Fibroblast of lung (primary cell): ENCODE measurements around the gene TUBB3. TPM values are rescaled to one million over a fixed set of nuclear protein-coding genes. Genes with fewer than 3 reads are reported as not detected.

Experiments
- DNase-seq, 2 donors: peaks; one replicate each; pipeline versions ENCODE4 v3.0.0 to v3.0.0-alpha.2; 2010; ENCODE audit warnings: low read depth in 2 of 2
- H2AFZ ChIP-seq: 2 replicates; pipeline ENCODE4 v1.5.1; 2012; ENCODE audit warnings: low read length, control low read depth, inconsistent platforms
- H3K27ac ChIP-seq: 2 replicates; pipeline ENCODE4 v1.5.1; 2011; ENCODE audit warnings: low read length, control low read depth; ENCODE audit not compliant: insufficient read depth
- H3K27me3 ChIP-seq: 2 replicates; pipeline ENCODE4 v1.5.1; 2011; ENCODE audit warnings: mild to moderate bottlenecking, low read length; ENCODE audit not compliant: control insufficient read depth, insufficient read depth
- H3K36me3 ChIP-seq: 2 replicates; pipeline ENCODE4 v1.5.1; 2011; ENCODE audit warnings: low read length; ENCODE audit not compliant: control insufficient read depth, insufficient read depth
- H3K4me1 ChIP-seq: 2 replicates; pipeline ENCODE4 v1.5.1; 2011; ENCODE audit warnings: low read length; ENCODE audit not compliant: control insufficient read depth, insufficient read depth; ENCODE audit errors: extremely low read depth
- H3K4me2 ChIP-seq: 2 replicates; pipeline ENCODE4 v1.5.1; 2011; ENCODE audit warnings: low read length, control low read depth; ENCODE audit not compliant: insufficient read depth; ENCODE audit errors: extremely low read depth
- H3K4me3 ChIP-seq, 4 experiments: fragments of 200-600 bp in 1 of 4; sonication (generic) in 1 of 4; replicated peaks in 1 of 4; 2 replicates each; pipeline ENCODE4 v1.5.1; 2011 to 2016; ENCODE audit warnings: low read length in 4 of 4, low read depth in 3 of 4, mild to moderate bottlenecking in 3 of 4, control low read depth in 2 of 4, inconsistent platforms in 1 of 4, mixed read lengths in 1 of 4; ENCODE audit not compliant: insufficient read depth in 1 of 4; ENCODE audit errors: control extremely low read depth in 1 of 4
- H3K79me2 ChIP-seq: 2 replicates; pipeline ENCODE4 v1.5.1; 2012; ENCODE audit warnings: mild to moderate bottlenecking, low read length, inconsistent platforms; ENCODE audit not compliant: control insufficient read depth, insufficient read depth
- H3K9ac ChIP-seq: 2 replicates; pipeline ENCODE4 v1.5.1; 2011; ENCODE audit warnings: mild to moderate bottlenecking, low read length, control low read depth; ENCODE audit not compliant: insufficient read depth
- H3K9me3 ChIP-seq: 2 replicates; pipeline ENCODE4 v1.5.1; 2012; ENCODE audit warnings: low read depth, low read length; ENCODE audit not compliant: control insufficient read depth, insufficient read depth
- H4K20me1 ChIP-seq: 2 replicates; pipeline ENCODE4 v1.5.1; 2011; ENCODE audit warnings: low read length; ENCODE audit not compliant: control insufficient read depth, insufficient read depth; ENCODE audit errors: extremely low read depth
- CTCF ChIP-seq, 2 donors: IDR thresholded peaks in 1 of 2; conservative IDR thresholded peaks in 1 of 2; 1 replicate in 1 of 2; 2 replicates in 1 of 2; pipeline ENCODE4 v1.5.1; 2011 to 2012; ENCODE audit warnings: low read length in 2 of 2, control low read depth in 1 of 2, inconsistent platforms in 1 of 2, low read depth in 1 of 2, mild to moderate bottlenecking in 1 of 2
- EZH2 ChIP-seq: IDR thresholded peaks from 2 replicates; pipeline ENCODE4 v1.5.1; 2012; ENCODE audit warnings: low read length, control low read depth, mild to moderate bottlenecking; ENCODE audit errors: missing control alignments
- polyA plus RNA-seq, 2 donors: library from polyadenylated mRNA; depleted of rRNA in 1 of 2; stranded (reverse) in 1 of 2; unstranded in 1 of 2; fragments of >200 nt; gene quantifications; 2 replicates each; pipeline ENCODE4 v1.2.1, GENCODE V29; 2011 to 2012; ENCODE audit warnings: missing spikeins in 1 of 2
- total RNA-seq: library from RNA; depleted of rRNA; stranded (reverse); fragments of >200 nt; gene quantifications from 2 replicates; pipeline ENCODE4 v1.2.1, GENCODE V29; 2014

Gene TUBB3
- total and polyA plus RNA-seq, 2 donors (not counting 1 experiment from before 2014, with no cell fraction given) = 134 to 294 TPM

- H3K9ac ChIP-seq = no peak overlapping the region
- no peaks in the 10 kb centered on the region for H3K79me2 ChIP-seq
- no peaks in the 10 kb centered on the region for H3K9me3 ChIP-seq
- TF ChIP-seq EZH2 = no peak
- no peak for TF ChIP-seq CTCF (conservative IDR thresholded peaks at IDR 0.05 in 1 of 2, IDR thresholded peaks at IDR 0.05 in 1 of 2; ENCODE audit: low read depth in 1 of 2, low read length in 2 of 2)
- H3K4me3 ChIP-seq = no peak overlapping the region
- no peaks in the 10 kb centered on the region for H3K27me3 ChIP-seq
- DNase-seq = no peak
- H3K36me3 ChIP-seq = peaks cover 20% of the 10 kb centered on the region
- H4K20me1 ChIP-seq = no peaks in the 10 kb centered on the region
- no peak overlapping the region for H3K27ac ChIP-seq
- H3K4me1 ChIP-seq = no peaks in the 10 kb centered on the region
- no peak overlapping the region for H3K4me2 ChIP-seq
- no peak overlapping the region for H2AFZ ChIP-seq
These were observed 37.8 kb downstream of the TUBB3 start for GRCh38 chr16:89960966-89961365.

GRCh38 chr16:89961920-89962319 lies 38.8 kb downstream of the TUBB3 start:
- no peak for DNase-seq
- no peaks in the 10 kb centered on the region for H3K9me3 ChIP-seq

DNA sequence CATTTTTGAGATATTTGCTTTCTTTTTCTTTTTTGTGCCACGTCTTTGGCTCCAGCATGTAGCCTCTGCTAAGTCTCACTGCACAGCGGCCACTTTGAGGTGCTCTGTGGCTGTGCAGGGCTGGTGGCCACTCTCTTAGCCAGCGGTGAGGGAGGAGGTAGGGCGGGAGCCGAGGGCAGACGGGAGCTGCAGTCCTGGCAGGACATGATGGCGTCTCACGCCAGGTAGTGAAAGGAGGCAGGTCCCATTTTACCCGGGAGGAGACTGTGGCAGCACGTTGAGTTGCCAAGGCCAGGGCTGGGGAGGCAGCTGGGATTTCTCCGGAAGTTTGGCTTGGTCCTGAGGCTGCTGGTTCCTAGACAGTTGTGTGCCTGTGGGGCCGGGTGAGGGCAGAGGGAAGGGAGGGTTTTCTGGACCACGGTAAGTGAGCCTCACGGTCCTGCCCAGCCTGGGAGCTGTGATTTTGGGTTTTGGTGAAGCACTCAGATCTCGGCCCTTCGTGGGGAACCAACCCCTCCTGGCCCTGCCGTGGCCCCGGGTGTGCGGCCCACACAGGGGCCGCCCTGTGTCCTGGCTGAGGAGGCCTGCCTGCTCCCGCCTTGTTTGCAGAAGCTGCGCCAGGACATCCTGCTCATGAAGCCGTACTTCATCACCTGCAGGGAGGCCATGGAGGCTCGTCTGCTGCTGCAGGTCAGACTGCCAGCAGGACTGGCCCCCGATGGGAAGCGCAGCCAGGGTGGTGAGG lies 39.8 kb downstream of the TUBB3 start:
- no peaks in the 10 kb centered on the region for H3K4me1 ChIP-seq
- no peak overlapping the region for H3K9ac ChIP-seq
- no peak overlapping the region for H3K4me2 ChIP-seq
- DNase-seq = no peak
- H3K27ac ChIP-seq = no peak overlapping the region
- H3K36me3 ChIP-seq = peaks cover 14% of the 10 kb centered on the region
- no peak for TF ChIP-seq EZH2
- no peak for TF ChIP-seq CTCF (conservative IDR thresholded peaks at IDR 0.05 in 1 of 2, IDR thresholded peaks at IDR 0.05 in 1 of 2; ENCODE audit: low read depth in 1 of 2, low read length in 2 of 2)
- H3K79me2 ChIP-seq = no peaks in the 10 kb centered on the region
- H3K4me3 ChIP-seq = no peak overlapping the region
- no peaks in the 10 kb centered on the region for H3K9me3 ChIP-seq
- H4K20me1 ChIP-seq = no peaks in the 10 kb centered on the region
- H2AFZ ChIP-seq = no peak overlapping the region
- no peaks in the 10 kb centered on the region for H3K27me3 ChIP-seq

More at GRCh38 chr16:89961920-89962319, 38.8 kb downstream of the TUBB3 start:
- Histone ChIP-seq H3K27ac (no peak overlapping the region), H2AFZ (no peak overlapping the region), H3K4me2 (no peak overlapping the region), H3K9ac (no peak overlapping the region), H3K4me1 (no peaks in the 10 kb centered on the region), H4K20me1 (no peaks in the 10 kb centered on the region), H3K79me2 (no peaks in the 10 kb centered on the region), H3K4me3 (no peak overlapping the region), H3K27me3 (no peaks in the 10 kb centered on the region), H3K36me3 (peaks cover 17% of the 10 kb centered on the region)
- TF ChIP-seq EZH2 (no peak), CTCF (conservative IDR thresholded peaks at IDR 0.05 in 1 of 2, IDR thresholded peaks at IDR 0.05 in 1 of 2; ENCODE audit: low read depth in 1 of 2, low read length in 2 of 2) (no peak)
